HG03280 (cell line): ENCODE measurements around the gene ZNF790.
"Not testable (repeated sequence)": the region's sequence is repeated elsewhere in the genome, so short reads cannot be mapped to it uniquely, and the experiment has no call there.

Experiments
- ATAC-seq: cut with Tn5 transposase; IDR thresholded peaks from one replicate; pipeline ENCODE4 v1.9.1; 2021; ENCODE audit warnings: mild to moderate bottlenecking, moderate library complexity; ENCODE audit not compliant: unreplicated experiment

Gene ZNF790

DNA sequence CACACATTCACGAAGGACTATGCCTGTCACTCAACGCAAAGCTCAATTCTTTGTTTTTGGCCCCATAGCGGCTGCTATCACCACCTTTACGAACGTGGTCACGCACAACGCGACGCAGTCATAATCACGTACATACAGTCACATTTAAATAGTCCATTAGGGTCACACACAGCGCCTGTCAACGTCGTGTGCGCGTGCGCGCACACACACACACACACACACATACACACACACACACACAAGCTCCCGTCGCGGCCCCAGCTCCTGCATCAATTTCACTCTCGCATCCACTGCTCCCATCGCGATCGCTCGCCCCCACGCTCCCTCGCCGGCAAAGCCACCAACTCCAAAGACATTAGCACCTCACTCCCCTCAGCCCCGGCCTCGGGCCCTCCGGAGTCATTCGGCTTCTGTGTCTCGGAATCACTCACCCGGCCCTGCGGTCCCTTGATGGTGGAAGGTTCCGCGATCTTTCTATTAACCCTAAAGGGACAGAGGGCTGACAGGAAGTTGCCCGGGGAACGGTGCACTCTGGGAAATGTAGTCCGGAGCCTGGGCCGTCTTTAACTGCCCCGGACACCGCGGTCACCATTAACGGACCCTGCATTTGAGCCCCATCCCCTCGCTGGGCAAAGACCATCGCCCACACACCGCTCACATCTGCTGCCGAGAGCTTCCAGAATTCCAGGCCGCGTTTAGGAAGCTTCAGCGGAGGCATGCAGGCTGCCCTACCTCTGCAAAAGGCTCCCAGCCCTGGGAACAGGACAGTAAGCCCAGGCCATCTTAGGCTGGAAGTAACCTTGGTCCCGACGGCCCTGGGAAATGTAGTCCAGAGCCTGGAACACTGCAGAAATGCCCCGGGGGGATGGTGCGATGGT is at the start of gene ZNF790:
Gene ZNF790, minus strand, starts transcription at position 482 of the 878 bp plus-strand sequence. CDS start 12,768 bp downstream, outside the sequence.
- peak; percentile 92 for ATAC-seq

DNA sequence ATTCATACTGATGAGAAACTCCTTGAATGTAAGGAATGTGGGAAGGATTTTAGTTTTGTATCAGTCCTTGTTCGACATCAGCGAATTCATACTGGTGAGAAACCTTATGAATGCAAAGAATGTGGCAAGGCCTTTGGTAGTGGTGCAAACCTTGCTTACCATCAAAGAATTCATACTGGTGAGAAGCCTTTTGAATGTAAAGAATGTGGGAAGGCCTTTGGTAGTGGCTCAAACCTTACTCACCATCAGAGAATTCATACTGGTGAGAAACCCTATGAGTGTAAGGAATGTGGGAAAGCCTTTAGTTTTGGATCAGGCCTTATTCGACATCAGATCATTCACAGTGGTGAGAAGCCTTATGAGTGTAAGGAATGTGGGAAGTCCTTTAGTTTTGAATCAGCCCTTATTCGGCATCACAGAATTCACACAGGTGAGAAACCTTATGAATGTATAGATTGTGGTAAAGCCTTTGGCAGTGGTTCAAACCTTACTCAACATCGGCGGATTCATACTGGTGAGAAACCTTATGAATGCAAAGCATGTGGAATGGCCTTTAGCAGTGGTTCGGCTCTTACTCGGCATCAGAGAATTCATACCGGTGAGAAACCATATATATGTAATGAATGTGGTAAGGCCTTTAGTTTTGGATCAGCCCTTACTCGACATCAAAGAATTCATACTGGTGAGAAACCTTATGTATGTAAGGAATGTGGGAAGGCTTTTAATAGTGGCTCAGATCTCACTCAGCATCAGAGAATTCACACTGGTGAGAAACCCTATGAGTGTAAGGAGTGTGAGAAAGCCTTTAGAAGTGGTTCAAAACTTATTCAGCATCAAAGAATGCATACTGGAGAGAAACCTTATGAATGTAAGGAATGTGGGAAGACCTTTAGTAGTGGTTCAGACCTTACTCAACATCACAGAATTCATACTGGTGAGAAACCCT is 39.1 kb upstream of the ZNF790 start:
- ATAC-seq = no peak

DNA sequence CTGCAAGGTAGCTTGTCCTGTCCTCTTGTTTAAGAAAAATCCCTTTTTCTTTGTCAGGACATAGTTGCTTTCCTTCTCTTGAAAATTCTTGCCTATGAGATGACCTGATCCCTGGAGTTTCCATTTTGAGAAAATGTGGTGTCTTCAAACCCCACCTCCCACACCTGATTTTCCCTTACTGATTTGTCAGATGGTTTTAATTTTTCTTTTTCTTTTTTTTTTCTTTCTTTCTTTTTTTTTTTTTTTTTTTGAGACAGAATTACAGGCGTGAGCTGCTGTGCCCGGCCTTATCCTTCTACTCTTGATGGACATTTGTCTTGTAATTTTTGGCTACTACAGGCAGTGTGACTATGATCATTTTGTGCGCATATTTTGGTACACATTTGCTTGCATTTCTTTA is 13.7 kb upstream of the ZNF790 start:
- ATAC-seq = no peak

GRCh38 chr19:36850559-36851442 is 12.6 kb upstream of the ZNF790 start, which contains the start of gene ZNF345:
ZNF345 (plus strand) TSS chr19:36850876; CDS start chr19:36876831, 25,955 bp downstream.
- ATAC-seq = peak; percentile 73

- peak; percentile 88 for ATAC-seq
These were observed 11.7 kb upstream of the ZNF790 start for GRCh38 chr19:36849701-36850558.

- ATAC-seq = no peak
These were observed 9.8 kb upstream of the ZNF790 start for GRCh38 chr19:36847968-36848367.

GRCh38 chr19:36838784-36839324 is 667 bp upstream of the ZNF790 start:
- no peak for ATAC-seq

DNA sequence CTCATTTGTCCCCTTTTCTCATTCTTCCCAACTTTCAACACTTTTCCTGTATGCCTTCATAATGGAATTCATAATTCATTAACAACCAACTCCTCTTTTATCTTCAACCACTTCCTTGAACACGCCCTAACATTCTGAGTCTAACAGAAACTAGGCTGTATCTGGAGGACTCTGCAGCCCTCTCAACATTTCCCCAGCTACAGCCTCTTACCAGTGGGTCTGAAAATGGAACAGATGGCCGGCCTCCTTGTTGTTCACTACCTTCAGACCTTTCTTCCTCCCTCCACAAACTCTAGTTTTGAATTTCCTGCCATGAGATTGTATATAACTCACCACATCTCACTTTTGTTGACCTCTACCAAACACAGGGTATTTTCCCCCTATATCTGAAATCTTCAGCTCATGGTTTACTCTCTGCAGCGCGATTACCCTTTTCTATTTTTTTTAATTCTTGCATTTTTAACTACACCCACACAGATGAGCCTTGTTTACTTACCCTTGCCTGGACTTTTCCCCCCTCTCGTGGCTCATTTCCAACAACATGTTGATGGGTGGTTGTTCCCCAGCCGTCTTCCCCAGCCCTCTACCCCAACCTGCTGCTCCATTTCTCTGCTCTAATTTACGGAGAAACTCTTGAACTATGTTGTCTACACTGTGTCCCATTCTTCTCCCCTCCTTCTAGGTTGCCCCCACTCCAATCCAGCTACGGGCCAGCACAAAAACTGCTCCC is 846 bp downstream of the ZNF790 start:
- ATAC-seq = no peak

- ATAC-seq = no peak
These were observed 4.8 kb downstream of the ZNF790 start for GRCh38 chr19:36833430-36833829.

DNA sequence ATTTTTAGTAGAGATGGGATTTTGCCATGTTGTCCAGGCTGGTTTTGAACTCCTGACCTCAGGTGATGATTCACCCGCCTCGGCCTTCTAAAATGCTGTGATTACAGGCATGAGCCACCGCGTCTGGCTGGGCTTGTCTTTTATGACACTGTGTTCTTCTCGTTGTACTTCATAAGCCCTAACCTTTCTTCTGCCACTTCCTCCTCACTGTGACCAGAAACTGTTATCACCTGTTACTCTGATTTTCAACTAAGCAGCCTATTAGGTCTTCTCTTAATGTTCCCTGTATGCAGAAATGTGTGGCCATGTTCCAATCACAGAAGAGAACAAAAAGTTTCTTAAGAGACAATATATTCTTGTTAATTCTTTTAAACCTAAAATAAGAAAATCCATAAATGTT is 16.4 kb downstream of the ZNF790 start:
- no peak for ATAC-seq

DNA sequence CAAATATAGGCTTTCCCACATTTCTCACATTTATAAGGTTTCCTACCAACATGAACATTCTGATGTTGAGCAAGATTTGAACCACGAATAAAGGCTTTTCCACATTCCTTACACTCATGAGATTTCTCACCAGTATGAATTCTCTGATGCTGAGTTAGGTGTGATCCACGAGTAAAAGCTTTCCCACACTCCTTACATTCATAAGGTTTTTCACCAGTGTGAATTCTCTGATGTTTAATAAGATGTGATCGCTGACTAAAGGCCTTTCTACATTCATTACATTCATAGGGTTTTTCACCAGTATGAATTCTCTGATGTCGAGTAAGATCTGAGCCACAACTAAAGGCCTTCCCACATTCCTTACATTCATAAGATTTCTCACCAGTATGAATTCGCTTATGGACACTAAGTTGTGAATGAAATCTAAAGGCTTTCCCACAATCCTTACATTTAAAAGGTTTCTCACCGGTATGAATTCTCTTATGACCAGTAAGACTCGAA is 19.0 kb downstream of the ZNF790 start:
- ATAC-seq = no peak

GRCh38 chr19:36807029-36807428 is 31.2 kb downstream of the ZNF790 start:
- ATAC-seq = no peak

DNA sequence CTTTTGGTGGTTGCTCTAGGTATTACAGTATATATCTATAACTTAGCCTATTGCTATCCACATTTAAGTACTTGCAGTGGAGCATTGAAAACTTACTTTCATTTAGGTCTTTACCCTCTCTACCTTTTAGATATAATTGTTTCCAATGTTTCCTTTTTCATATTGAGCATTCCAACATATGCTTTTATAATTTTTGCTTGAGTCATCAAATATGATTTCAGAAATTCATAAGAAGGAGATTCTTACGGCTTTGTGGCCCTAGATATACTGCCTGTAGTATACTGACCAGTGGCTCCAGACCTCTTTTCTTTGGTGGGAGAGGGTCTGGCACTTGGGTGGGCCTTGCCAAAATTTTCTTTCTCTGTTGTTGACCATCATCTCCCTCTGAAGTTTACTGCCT is 32.8 kb downstream of the ZNF790 start:
- ATAC-seq = no peak

DNA sequence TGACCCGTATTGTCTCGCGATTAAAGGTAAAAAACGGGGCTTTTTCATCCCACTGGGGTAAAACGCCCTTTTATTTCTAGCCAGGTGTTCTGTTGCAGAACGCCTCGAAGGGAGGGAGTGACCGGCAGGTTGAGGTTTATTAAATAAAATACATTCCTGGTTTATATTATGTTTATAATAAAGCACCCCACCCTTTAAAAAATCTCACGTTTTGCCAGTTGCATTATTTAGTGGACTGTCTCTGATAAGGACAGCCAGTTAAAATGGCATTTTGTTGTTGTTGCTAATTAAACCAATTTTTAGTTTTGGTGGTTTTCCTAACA is 40.4 kb downstream of the ZNF790 start:
- no peak for ATAC-seq

DNA sequence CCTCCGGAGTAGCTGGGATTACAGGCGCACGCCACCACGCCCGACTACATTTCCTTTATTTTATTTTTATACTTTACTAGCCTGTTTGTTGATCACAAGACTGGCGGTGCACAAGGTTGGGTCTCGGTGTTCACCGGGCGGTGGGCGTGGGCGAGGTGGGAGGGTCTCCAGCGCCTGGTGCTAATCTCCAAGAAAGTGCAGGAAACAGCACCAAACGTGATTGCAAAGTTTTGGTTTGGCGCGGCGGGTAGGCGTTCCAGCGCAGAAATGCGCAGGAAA is 41.5 kb downstream of the ZNF790 start:
- no peak for ATAC-seq

DNA sequence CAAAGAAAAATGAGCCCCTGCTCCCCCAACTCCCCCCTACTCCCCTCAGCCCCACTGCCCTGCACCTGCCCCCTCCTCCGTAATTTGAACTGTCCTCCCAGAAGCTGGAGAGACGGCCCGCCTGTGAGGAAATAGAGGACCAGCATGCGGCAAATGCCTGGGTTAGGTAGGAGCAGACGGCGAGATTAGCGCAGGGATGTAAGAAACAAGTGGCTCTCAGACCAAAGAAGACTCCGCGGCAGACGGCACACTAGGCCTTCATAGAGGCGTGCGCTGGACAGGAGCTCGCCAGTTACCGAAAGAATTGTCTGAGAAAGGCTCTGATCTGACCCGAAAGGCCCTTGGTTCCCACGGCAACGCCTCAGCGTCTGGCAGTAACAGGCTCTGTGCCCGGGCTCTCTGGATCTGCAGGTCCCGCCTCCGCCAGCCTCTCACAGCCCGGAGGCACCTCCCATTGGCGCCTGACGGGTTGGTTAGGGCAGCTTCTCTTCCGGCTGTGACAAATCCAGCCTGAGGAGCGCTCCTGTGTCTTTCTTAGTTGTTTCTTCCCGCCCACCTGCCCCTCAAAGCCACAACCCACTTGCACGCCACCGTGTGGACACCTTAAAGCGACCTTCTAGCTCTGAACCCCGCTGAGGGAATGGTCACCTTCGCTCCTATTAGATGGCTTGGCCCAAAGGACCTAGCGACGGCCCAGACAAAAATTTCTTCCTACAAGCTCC is 46.6 kb downstream of the ZNF790 start:
- not testable (repeated sequence) for ATAC-seq

DNA sequence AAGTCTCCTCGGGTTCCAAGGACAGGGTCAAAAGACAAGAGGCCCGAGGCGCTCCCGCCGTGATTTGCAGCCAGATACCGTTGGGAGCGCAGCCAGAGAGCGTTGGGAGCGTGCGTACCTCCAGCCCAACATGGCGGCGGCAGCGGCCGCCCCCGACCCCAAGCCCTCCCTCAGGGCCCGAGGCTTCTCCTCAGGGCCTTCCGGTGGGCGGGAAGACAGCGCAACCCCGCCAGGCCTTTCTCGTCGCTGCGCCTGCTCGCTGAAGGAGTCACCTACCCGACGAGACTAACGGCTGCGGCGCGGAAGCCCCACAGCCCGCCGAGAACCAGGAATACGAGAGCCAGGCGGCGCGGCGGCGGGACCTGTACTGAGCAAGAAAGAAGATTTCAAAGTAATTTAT is 62.4 kb downstream of the ZNF790 start:
- no peak for ATAC-seq

- no peak for ATAC-seq
These were observed 65.0 kb downstream of the ZNF790 start for GRCh38 chr19:36773223-36773579.
